GM18873 (cell line): ENCODE data around the gene KHSRP.
"Not testable (repeated sequence)": the region's sequence is repeated elsewhere in the genome, so short reads cannot be mapped to it uniquely, and the experiment has no call there.

Source experiments
- ATAC-seq: cut with Tn5 transposase; IDR thresholded peaks from one replicate; pipeline ENCODE4 v1.9.1; 2021; ENCODE audit warnings: mild to moderate bottlenecking, moderate library complexity, moderate number of reproducible peaks; ENCODE audit not compliant: unreplicated experiment, low FRiP score

The KHSRP gene

DNA sequence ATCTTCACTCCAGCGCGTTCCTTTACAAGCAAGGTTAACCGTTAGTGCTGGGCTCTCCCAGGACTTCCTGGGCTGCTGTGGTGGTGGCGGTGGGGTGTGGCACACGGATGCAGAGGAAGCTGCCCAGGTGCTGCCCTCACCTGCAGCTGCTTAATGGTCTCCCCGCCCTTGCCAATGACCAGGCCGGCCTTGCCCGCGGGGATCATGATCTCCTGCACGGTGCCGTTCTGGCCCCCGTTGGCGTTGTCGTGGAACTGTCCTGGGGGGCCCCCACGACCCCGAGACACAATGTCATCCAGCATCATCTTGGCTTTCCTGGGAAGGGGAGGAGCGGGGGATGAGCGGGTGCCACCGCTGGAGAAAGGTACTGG is 6.1 kb downstream of the KHSRP start:
- ATAC-seq: no peak

DNA sequence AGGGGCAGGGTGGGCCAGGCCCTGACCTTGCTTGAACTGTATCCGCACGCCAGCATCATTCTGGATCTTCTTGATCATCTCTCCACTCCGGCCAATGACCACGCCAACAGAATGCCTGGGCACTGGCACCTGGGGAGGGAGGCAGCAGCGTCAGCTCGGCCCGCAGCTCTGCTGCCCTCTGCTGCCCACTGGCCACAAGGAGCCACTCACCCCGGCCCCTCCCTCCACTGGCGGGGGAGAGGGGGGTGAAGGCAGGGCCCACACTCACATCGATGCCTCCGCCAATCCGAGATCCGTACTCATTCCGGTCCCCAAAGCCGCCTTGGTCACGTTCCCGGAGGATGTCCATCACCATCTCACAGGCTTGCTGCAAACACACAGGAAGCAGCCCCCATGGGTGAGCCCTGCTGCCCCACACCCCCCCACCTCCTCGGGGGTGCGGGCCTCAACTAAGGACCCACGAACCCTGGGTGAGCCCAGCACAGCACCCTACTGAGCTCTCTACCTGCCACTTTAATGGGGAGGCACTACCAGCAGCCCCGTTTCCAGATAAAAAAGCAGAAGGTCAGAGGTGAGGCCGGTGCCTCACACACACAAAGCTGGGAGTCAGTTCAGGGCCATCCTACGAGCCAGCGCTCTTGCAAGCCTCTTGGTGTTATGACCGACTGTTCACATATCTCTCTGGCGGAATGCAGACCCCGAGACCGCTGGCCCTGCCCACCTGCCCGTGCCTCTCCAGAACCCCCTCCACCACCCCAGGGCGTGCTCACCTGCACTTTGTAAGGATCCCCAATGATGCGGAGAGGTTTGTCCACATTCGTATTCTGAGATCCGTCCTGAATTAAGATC is 6.7 kb downstream of the KHSRP start:
- no peak for ATAC-seq

DNA sequence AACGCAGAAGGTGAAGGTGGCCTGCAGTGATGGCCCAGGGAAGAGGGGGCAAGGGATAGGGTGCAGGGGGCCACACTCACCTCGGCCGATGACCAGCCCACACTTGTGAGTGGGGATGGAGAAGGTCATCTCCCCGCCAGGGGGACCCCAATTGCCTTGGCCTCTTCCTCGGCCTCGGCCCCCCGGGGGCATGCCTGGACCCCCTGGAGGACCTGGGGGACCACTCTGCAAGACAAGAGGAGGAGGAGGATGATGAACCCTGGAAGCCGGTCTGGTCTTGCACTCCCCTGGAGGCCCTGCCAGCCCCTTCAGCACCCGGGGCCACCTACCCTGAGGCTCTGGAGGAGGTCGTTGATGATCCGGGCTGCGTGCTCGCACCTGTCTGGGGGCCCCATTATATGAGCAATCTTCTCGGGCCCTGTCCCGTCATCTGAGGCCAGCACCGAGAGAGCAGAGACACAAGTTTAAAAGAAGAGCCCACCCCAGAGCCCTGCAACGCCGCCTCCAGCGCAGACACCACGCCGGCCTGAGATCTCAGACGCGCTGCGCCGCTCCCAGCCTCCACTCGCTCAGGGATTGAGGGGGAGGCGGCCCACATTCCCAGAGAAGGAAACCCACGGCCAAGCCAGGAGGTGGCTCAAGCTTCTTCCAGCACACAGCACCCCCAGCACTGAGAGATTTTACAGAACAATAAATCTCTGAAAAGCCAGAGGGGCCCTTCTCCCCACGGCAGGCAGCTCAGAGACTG is 7.8 kb downstream of the KHSRP start:
- ATAC-seq: no peak

DNA sequence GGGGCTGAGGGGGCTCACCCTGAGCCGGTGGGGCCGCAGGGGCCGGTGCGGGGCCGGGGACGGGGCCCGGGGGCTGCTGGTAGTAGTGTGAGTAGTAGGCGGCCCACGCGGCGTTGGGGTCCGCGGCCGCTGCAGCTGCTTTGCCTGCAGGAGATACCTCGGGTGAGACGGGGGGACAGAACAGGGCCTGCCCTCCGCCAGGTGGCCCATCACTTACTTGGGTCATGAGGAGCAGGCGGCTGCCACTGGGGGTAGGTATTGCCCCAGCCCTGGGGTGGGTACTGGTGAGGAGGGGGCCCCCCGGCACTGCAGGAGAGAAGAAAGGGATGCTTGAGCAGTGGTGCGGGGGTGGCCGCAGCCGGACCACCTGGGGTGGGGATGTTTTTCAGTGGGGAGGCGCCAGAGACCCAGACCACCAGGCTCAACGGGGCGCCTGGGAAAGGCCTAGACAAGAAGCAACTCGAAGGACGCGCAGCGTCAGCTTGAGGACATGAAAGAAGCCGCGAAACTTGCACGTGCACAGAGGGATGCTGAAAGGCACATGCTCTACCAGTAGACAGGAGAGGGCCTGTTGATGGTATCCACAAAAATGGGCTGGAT is 8.9 kb downstream of the KHSRP start:
- no peak for ATAC-seq

DNA sequence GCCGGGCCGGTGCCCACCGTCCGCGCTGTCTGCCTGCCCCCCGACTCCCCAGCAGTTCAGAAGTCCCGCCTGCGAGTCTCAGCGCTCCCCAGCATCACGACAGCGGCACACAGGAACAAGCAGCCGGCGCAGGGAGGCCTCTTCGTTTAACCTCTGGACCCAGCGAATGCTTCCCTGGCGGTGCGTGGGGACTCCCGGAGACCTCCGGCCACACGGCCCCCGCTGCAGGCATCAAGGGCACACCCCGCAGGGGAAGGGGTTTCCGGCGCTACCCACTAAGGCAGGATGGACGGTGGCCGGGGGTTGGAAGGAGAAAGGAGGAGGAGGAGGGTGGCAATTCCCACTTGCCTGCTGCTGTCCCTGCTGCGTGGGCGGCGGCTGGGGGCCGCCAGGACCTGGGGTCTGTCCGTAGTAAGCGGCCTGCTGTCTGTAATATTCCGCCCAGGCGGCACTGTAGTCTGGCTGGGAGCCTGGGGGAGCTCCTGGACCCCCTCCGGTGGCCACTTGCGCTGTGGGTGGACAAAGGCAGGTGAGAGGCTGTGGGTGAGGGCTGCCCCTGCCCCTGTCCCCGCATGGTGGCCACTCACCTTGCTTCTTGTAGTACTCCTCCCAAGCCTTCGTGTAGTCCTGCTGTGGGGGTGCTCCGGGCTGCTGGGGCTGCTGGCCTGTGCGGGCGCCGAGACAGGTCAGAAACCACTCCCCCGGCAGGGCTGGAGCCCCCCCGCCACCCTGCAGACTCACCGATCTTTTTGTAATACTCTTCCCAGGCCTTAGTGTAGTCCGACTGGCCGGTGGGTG is 9.6 kb downstream of the KHSRP start:
- ATAC-seq: no peak

DNA sequence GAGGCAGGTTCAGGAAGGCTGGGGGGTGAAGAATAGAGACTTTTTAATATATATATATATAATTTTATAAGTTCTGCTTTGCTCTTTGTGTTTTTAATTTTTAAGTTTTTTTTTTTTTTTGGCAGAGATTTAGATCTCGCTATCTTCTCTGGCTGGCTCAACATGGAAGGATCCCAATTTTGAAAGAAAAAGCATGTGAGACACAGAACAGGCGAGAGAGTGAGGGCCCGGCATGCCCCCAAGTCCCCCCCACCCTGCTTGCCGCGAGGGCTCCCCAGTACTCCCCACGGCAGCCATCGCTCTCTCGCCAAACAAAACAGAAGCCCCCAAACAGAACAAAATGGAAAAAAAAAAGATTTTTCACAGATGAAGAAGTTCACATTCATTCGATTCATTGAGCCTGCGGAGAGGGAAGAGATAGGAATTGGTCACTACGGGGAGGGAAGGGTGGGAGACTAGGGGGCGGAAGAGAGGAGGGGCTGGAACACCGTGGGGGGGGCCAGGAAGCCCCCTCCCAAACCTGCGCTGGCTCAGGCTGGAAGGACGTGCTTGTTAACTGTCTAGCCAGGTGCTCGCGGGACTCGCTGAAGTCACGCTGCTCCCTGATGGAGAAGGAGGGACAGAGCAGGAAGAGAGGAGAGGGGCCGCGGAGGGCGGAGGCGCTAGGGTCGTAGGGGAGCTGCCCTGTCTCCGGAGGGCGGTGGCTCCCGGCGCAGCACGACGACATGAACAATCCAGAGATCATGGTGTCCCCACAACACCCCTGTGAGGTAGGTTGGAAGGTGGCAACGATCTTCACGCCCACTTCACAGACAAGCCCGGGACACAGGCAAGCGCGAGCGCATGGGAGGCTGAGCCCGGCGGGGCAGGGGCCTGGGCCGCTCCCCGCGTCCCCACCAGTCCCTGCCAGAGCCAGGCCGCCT is 10.6 kb downstream of the KHSRP start:
- ATAC-seq: no peak

DNA sequence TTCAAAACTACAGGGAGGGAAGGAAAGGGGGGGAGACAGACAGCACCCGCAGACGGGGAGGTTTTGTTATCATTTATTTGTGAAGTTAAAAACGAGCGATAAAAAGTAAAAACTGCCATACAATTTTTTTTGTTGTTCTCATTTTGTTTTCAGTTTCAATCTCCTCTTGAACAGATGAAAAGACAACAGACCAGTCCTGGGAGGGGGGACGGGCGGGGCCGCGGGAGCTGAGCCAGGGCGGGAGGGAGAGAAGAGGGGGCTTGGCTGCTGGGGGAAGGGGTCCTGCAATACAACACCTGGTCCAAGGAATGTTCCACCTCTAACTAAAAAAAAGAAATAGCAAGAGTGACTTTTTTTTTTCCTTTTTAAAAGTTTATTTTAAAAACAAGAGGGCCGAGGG is 11.3 kb downstream of the KHSRP start:
- ATAC-seq: no peak

DNA sequence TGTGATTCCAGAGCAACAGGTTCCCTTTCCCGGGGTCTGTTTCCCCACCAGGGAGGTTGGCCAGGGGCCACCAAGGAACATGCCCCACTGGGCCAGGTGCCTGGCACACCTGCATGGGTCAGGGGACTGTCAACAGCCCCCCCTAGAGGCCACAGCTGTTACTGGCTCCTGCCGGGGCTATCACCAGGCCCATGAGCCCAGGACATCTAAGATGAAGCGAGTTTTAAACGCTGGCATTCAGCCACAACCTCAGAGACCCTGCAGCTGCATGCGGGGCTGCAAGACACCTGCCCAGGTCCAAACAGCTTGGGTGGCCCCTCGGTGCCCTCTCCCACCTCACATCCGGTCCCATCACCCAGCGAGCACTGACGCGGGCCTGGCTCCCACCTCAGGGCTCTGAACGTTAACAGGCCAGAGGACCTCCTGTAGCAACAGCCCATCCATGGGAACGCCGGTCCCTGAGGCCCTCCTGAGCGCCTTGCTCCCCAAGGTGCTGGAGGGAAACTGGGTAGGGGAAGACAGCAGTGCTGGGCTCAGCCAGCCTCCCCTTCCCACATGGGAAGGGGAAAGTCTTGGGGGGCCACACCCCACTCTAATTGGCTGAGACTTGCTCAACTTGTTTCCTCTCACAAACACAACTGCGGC is 12.0 kb downstream of the KHSRP start:
- no peak for ATAC-seq

DNA sequence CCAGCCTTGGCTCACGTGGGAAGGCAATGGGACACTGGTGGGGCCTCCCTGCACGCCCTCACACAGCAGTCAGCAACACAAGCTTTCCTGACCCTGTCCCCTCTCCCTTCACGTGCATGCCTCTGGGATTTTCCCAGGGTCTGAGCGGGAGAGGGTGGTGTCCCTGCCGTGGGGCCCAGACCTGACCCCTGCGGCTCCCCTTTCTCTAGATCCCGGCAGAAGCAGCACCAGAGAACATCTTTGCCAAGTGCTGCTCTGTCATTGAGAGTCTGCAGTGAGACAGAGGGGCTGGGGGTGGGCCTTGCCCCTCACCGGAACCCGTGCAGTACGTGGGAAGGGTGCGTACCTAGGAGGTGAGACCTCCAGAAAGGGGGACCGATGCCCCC is 12.6 kb downstream of the KHSRP start:
- ATAC-seq: no peak

DNA sequence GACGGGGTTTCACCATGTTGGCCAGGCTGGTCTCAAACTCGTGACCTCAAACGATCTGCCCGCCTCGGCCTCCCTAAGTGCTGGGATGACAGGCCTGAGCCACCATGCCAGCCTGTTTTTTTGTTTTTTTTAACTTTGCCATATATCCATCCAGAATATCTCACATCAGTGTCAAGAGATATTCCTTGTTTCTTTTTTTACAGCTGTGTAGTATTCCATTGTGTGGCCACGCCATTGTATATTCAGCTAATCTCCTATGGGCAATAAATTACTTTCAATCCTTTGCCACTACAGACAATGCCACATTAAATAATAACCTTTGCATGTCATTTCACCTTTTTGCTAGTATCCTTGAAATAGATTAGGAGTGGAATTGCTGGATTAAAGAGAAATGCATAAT is 15.3 kb downstream of the KHSRP start:
- ATAC-seq: no peak

DNA sequence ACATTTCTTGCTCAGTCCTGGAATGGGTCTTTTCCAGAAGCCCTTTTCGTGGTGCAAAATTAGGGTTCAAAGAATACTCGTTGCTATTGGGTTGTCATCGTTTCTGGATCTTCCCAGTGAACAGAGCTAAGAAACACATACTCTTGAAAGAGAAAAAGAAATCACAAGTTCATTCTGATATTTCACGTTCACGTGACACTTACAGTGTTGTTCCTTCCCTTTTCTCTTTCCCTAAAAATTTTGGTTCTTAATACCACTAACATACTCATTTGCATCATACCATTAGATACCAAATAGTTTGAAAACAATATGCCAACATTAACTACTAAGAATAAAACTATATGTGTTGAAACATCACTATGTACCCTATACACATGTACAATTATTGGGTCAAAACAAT is 18.2 kb downstream of the KHSRP start:
- ATAC-seq: no peak

DNA sequence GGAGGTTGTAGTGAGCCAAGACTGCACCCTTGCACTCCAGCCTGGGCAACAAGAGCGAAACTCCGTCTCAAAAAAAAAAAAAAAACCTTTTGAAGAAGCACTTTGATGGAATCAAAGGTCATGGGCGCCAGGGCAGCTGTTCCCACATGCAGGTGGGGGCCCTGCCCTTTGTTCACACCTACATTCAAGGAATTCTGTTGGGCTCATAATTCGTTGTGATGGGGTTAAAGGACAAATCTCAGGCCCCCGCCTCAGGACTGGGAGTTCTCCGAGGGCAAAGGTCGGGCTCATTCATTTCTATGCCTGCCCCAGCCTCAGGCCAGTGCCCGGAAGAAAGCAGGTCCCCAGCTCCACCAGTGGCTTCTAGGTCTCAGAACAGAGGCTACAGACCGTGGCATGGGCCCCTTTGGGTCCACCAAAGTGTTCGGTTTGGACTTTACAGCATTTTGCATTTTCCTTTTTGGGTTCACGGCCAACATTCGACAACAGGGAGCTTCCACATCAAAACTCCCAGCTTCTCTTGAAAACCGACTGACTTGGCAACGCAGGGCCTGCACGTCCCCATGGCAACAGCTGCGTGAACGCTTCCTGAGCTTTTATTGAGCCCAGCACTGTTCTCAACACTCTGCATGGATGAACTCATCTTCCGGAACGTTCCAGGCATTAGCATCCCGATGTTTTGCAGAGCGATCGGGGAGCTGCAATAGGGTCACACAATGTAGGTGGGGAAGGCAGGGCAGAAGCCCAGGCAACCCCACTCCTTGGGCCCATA is 21.6 kb downstream of the KHSRP start:
- ATAC-seq: no peak

DNA sequence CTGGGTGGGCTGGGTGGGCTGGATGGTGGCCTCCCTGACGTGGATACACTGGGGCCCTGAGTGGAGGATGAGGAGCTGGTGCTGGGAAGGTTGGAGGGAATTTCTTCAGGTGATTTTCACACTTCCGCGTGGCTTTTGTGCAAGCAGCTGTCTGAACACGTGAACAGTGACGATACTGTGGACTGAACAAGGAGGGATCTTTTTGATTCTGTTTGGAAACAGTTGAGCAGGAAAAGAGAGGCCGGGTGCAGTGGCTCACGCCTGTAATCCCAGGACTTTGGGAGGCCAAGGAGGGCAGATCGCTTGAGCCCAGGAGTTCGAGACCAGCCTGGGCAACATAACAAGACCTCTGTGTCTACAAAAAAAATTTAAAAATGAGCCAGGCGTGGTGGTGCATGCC is 22.6 kb downstream of the KHSRP start:
- ATAC-seq: no peak

DNA sequence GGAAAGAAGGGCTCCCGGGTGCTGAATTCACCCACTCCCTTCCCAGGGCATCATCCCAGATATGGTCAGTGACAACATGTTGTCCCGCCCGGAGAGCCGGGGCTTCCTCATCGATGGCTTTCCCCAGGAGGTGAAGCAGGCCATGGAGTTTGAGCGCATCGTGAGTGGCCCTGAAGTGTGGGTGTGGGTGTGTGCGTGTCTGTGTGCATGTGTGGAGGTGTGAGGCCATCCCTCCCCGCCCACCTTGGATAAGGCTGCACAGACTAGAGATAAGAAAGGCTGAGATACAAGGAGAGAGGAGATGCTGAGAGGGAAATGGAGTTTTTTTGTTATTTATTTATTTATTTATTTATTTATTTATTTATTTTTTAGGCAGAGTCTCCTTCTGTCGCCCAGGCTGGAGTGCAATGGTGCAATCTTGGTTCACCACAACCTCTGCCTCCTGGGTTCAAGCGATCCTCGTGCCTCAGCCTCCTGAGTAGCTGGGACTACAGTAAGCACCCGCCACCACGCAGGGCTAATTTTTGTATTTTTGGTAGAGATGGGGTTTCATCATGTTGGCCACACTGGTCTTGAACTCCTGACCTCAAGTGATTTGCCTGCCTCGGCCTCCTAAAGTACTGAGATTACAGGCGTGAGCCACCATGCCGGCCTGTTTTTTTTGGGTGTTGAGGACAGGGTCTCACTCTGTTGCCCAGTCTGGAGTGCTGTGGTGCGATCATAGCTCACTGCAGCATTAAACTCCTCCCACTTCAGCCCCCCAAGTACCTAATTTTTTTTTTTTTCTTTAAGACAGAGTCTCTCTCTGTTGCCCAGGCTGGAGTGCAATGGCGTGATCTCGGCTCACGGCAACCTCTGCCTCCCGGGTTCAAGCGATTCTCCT is 24.3 kb downstream of the KHSRP start:
- ATAC-seq: not testable (repeated sequence)

DNA sequence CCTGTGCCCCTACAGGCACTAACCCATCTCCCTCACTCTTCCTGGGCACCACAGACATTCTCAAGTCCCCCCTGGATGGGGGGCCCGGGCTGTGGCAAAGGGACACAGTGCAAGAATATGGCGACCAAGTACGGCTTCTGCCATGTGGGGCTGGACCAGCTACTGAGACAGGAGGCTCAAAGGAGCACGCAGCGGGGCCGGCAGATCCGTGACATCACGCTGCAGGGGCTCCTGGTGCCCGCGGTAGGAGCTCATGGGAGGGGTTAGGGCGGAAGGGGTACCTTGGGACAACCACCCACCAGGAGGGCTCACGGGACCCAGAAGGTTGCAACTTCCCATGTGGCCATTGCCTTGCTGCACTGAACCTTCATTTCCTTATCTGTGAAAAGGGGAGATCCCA is 28.3 kb downstream of the KHSRP start:
- no peak for ATAC-seq

DNA sequence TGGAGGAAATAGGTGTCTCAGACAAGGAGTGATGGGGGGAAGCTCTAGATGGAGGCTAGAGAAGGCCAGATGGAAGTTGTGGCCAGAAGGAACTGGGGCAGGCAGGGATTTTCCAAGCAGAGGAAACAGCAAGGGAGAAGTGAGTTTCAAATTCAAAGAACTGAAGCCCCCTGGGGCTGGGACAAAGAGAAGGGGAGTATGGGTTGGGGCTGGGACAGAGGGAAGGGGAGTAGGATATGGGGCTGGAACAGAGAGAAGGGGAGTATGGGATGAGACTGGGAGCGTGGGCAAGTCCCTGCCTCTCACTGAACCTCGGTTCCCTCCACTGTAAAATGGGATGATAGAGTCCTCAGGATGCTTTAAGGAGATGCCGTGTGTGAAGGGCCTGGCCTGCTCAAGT is 29.8 kb downstream of the KHSRP start:
- no peak for ATAC-seq

DNA sequence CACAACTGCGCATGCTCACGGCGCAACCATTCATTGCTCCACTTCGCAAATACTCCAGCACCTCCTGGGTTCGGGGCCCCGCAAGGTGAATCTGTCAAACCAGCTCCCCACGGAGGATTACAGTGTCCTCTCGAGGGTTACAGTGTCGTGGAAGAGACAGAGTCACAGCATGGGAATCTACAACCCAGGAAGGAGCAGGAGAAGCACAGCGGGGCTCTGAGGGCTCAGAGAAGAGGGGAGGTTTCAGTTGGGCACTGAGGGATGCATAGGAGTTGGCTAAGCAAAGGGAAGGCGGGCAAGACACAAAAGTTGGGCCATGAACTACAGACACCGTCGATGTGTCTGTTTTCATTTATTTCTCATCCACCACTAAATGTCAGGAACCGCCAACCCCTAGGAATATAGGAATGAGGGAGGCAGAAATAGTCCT is 30.6 kb downstream of the KHSRP start:
- no peak for ATAC-seq
